IPS DF 6.9 (cell line): ENCODE data around the gene CHD3.

Source experiments
- DNase-seq: peaks from one replicate; pipeline ENCODE4 v3.0.0-alpha.2; 2013; ENCODE audit warnings: low read depth, low spot score
- H3K27ac ChIP-seq: one replicate; pipeline ENCODE4 v1.5.1; 2013; ENCODE audit warnings: low read length, control low read depth
- H3K27me3 ChIP-seq: 2 replicates; pipeline ENCODE4 v1.6.1; 2013; ENCODE audit warnings: mild to moderate bottlenecking, low read length; ENCODE audit not compliant: control insufficient read depth, insufficient read depth
- H3K36me3 ChIP-seq: 2 replicates; pipeline ENCODE4 v1.6.1; 2013; ENCODE audit warnings: low read length; ENCODE audit not compliant: control insufficient read depth, insufficient read depth
- H3K4me1 ChIP-seq: 2 replicates; pipeline ENCODE4 v1.6.1; 2013; ENCODE audit warnings: low read length; ENCODE audit not compliant: control insufficient read depth, insufficient read depth
- H3K4me3 ChIP-seq: 2 replicates; pipeline ENCODE4 v1.5.1; 2013; ENCODE audit warnings: mild to moderate bottlenecking, low read length
- H3K9me3 ChIP-seq: 2 replicates; pipeline ENCODE4 v1.6.1; 2013; ENCODE audit warnings: low read length, inconsistent platforms; ENCODE audit not compliant: control insufficient read depth, insufficient read depth
- WGBS: extraction: QIAGEN DNeasy Blood & Tissue Kit; methylation state at CpG from one replicate; pipeline ENCODE4 v1.1.7; 2013; ENCODE audit warnings: mixed read lengths, missing lambda C conversion rate; ENCODE audit not compliant: insufficient read length, insufficient coverage; 5-methylcytosine and 5-hydroxymethylcytosine counted together

The CHD3 gene

DNA sequence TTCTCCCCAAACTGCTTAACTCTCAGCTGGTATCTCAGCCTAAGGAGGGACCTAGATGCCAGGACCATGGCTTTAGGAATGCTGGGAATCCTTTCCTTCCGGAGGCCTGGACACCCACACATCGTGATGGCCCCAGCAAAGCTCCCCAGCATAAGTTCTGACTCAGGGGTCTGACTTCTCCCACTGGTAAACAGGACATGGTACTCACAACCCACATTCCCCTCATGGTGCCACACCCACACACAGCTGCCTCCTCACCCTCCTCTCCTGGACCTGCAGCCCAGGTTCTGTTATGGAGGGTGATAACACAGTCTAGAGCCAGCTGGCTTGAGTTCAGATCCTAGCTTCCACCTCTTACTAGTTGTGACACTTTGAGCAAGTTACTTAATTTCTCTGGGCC is 28.2 kb downstream of the CHD3 start:
- Histone ChIP-seq H3K4me1 (peaks cover 4% of the 10 kb centered on the region; the same call in 1 of the 2 replicates), H3K27ac (no peak overlapping the region)

GRCh38 chr17:7922269-7922844 is 33.8 kb downstream of the CHD3 start:
- no peak overlapping the region for H3K27ac ChIP-seq
- no CpG with 5 or more reads among the region's 16 CpGs for WGBS
- peak overlapping the region; percentile 4; the same call in 1 of the 2 replicates for H3K4me3 ChIP-seq
- DNase-seq = no peak
- H3K9me3 ChIP-seq = no peaks in the 10 kb centered on the region
- H3K36me3 ChIP-seq = no peaks in the 10 kb centered on the region
- H3K27me3 ChIP-seq = peaks cover 16% of the 10 kb centered on the region; the same call in 1 of the 2 replicates
- peaks cover 2% of the 10 kb centered on the region; the same call in 1 of the 2 replicates for H3K4me1 ChIP-seq

More for the DNA sequence above, 28.2 kb downstream of the CHD3 start:
- H3K27me3 ChIP-seq = peaks cover 11% of the 10 kb centered on the region
- no CpG with 5 or more reads among the region's 2 CpGs for WGBS
- H3K36me3 ChIP-seq = no peaks in the 10 kb centered on the region
- H3K4me3 ChIP-seq = no peak overlapping the region
- no peaks in the 10 kb centered on the region for H3K9me3 ChIP-seq
- DNase-seq = no peak

- Histone ChIP-seq H3K36me3 (no peaks in the 10 kb centered on the region), H3K27ac (no peak overlapping the region), H3K4me1 (peaks cover 2% of the 10 kb centered on the region; the same call in 1 of the 2 replicates), H3K9me3 (no peaks in the 10 kb centered on the region), H3K27me3 (peaks cover 18% of the 10 kb centered on the region; the same call in 1 of the 2 replicates), H3K4me3 (peak overlapping the region; percentile 18; the same call in 1 of the 2 replicates)
- WGBS = no CpG with 5 or more reads among the region's 45 CpGs
- DNase-seq = no peak
Measured at GRCh38 chr17:7922845-7923628, 34.4 kb downstream of the CHD3 start.

DNA sequence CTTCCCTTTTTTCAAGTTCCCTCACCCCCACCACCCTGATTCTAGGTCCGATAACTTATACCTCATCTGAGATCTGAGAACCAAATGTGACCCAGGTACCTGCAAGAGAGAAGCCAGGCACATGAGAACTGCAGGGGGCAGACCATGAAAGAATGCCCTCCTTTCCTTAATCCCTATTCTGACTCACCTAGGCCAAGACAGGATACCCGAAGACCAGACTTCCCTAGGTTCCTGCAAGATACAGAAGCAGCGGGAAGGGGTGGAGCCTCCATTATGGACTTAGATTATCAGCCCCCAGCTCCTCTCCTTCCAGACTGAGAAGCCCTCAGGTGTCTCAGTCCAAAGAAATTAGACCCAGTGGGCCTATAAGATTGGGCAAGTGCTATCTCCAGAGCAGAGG is 39.0 kb downstream of the CHD3 start:
- Histone ChIP-seq H3K27me3 (peaks cover 23% of the 10 kb centered on the region), H3K4me1 (no peaks in the 10 kb centered on the region; the same call in 1 of the 2 replicates), H3K36me3 (no peaks in the 10 kb centered on the region), H3K27ac (no peak overlapping the region), H3K9me3 (no peaks in the 10 kb centered on the region), H3K4me3 (no peak overlapping the region)
- WGBS = no CpG with 5 or more reads among the region's 3 CpGs
- DNase-seq = no peak

DNA sequence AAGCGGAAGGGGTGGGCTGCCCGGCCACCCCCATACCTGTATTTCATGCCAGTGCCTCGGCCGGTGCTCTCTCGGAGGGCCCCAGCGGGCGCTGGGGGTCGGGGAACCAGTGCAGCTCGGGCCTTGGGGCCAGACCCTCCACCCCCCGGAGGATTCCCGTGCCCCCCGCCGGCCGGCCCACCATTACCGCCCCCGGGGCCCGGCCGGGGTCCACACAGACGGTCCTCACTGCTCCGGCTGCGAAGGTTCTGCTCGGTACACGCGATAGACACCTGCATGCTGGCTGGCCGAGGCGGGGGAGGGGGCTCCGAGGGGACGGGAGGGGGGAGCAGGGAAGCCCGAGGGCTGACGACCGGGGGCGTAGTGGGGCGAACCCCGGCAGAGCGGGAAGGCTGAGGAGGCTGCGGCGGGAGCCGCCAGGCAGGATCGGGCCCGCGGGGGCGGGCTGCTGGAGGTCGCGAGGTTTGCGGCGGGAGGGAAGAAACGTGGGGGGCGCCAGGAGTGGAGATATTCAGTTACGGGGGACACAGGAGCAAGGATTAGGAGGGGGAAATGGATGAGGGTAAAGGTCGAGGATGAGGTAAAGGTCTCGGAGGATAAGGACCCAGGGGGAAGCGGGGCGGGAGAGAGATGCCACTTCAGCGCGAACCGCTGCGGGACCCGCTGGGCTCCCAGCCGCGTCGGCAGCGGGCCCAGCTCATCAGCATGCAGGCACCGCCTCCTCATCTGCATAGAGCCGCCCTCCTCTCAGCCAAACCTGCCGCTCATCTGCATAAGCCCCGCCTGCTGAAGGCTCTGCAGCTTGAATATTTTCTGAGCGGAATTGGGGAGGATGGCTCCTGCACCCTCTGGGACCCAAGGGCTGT is 40.8 kb downstream of the CHD3 start, which contains the start of gene KCNAB3:
Gene KCNAB3, minus strand, starts transcription at position 699 of the 866 bp plus-strand sequence. Its CDS starts 421 bp downstream, at position 278.
- H3K9me3 ChIP-seq = no peaks in the 10 kb centered on the region
- no peak within 1 kb of the TSS for H3K27ac ChIP-seq
- no peaks in the 10 kb centered on the region for H3K36me3 ChIP-seq
- peaks cover 13% of the 10 kb centered on the region for H3K27me3 ChIP-seq
- no CpG with 5 or more reads among the region's 67 CpGs for WGBS
- DNase-seq = no peak
- peak within 1 kb of the TSS; percentile 69; the same call in 1 of the 2 replicates for H3K4me3 ChIP-seq
- H3K4me1 ChIP-seq = peaks cover 1% of the 10 kb centered on the region; the same call in 1 of the 2 replicates

- no CpG with 5 or more reads among the region's 20 CpGs for WGBS
- Histone ChIP-seq H3K27me3 (peaks cover 13% of the 10 kb centered on the region), H3K27ac (no peak overlapping the region), H3K4me3 (peak overlapping the region; percentile 84; the same call in 1 of the 2 replicates), H3K36me3 (no peaks in the 10 kb centered on the region), H3K9me3 (no peaks in the 10 kb centered on the region), H3K4me1 (peaks cover 1% of the 10 kb centered on the region; the same call in 1 of the 2 replicates)
- no peak for DNase-seq
Measured at GRCh38 chr17:7930841-7931631, 42.4 kb downstream of the CHD3 start.

DNA sequence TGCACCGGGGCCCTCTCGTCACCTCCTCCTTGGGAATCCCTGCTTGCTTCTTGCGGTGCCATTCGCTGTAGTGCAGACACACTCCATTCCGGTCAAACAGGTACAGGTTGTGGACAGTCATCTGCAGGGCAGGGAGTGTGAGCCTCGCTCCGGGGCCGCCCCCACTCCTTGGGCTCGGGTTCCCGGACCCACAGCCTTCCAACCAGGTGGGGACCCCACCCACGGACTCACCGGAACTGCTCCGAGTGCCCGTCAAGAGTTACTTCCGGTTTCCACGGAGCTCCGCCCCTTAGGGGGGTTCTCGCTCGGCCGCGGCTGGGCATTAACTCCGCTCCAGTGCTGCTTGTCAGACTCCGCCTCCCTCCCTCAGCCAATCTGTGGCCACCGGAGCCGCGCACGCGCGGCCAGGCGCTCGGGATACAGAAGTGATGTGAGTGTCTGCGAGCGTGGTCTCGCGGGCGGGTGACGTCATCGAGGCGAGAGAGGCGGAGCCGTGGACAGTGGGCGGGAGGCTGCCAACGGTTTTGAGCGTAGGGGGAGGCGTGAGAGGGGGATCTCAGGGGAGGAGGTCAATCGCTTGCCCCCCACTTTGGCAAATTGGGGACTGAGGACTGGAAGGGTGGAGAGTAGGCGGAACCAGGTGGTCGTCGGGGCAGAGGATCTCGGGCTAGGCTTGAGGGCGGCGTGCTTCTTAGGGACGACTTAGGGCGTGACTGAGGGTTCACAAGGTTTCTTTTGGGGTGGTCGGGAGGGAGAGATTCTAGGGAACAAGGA is 43.3 kb downstream of the CHD3 start, which contains the start of the genes CNTROB and TRAPPC1:
Gene CNTROB, plus strand, starts transcription at position 498 of the 774 bp plus-strand sequence. CDS start 874 bp downstream, outside the sequence.
Gene TRAPPC1, minus strand, starts transcription at position 238 of the 774 bp plus-strand sequence. Its CDS starts 117 bp downstream, at position 121.
- no peaks in the 10 kb centered on the region for H3K9me3 ChIP-seq
- peak within 1 kb of the TSS; percentile 84 for H3K4me3 ChIP-seq
- peaks cover 13% of the 10 kb centered on the region for H3K27me3 ChIP-seq
- H3K27ac ChIP-seq = no peak within 1 kb of the TSS
- no CpG with 5 or more reads among the region's 55 CpGs for WGBS
- H3K36me3 ChIP-seq = peaks cover 2% of the 10 kb centered on the region; the same call in 1 of the 2 replicates
- peaks cover 1% of the 10 kb centered on the region; the same call in 1 of the 2 replicates for H3K4me1 ChIP-seq
- peak; percentile 97 for DNase-seq

DNA sequence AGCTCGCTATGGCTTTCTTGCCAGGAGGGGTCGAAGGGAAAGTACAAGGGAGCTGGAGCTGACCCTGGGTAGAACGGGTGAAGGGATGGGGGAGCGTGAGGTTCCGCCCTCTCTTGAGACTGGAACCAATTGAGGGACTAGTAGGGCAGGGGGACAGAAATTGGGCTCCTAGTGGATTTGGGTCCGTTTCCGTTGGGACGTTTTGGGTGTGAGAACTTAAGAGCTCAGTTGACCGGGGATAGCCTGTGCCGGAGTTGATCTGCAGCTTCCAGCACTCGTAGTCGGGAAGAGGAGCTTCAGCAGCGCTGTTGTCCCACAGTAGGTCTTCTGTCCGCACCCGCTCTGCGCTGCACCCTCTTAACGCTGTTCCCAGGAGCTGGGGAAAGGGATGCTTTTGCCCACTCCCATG is 43.9 kb downstream of the CHD3 start:
- no peak overlapping the region for H3K27ac ChIP-seq
- no CpG with 5 or more reads among the region's 17 CpGs for WGBS

GRCh38 chr17:7932949-7933348 is 44.4 kb downstream of the CHD3 start:
- H3K36me3 ChIP-seq = peaks cover 2% of the 10 kb centered on the region; the same call in 1 of the 2 replicates
- H3K27me3 ChIP-seq = peaks cover 11% of the 10 kb centered on the region
- H3K4me1 ChIP-seq = peaks cover 1% of the 10 kb centered on the region; the same call in 1 of the 2 replicates
- no CpG with 5 or more reads among the region's 16 CpGs for WGBS
- H3K27ac ChIP-seq = no peak overlapping the region
- no peaks in the 10 kb centered on the region for H3K9me3 ChIP-seq
- DNase-seq = no peak
- H3K4me3 ChIP-seq = peak overlapping the region; percentile 84; the same call in 1 of the 2 replicates

More for the DNA sequence above, 43.9 kb downstream of the CHD3 start:
- Histone ChIP-seq H3K4me3 (peak overlapping the region; percentile 84; the same call in 1 of the 2 replicates), H3K4me1 (peaks cover 1% of the 10 kb centered on the region; the same call in 1 of the 2 replicates), H3K9me3 (no peaks in the 10 kb centered on the region), H3K27me3 (peaks cover 12% of the 10 kb centered on the region), H3K36me3 (peaks cover 2% of the 10 kb centered on the region; the same call in 1 of the 2 replicates)
- DNase-seq = no peak
